ENCODE results near the gene VPS4B.
"Not testable (repeated sequence)": the region's sequence is repeated elsewhere in the genome, so short reads cannot be mapped to it uniquely, and the experiment has no call there.

The VPS4B gene
- total RNA-seq, result 71.3 to 156 (median 103) reads per million in 17 experiments

- peak; percentile 100 for DNase-seq
These were observed at the start of gene VPS4B for GRCh38 chr18:63422087-63422863. TSS of gene VPS4B (minus strand) at chr18:63422476. CDS start at chr18:63422259, 217 bp downstream.

DNA sequence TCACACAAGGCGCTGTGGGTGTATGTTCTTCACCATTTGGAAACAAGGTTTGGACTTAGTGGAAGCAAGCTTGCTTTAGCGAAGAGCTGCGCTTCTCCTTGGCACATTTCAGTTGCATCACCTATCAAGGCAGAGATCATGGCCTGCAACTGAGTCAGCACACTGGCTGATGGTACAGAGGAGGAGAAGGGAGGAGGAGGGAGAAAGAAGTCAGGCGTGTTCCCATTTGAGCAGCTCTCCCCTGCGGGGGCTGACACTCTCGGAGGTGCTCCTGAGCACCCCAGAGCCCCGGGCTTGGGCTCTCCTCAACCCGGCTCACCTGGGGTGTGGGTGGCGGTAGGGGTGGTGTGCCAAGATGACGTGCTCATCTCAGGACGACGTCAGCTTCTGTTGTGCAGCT is 48.5 kb upstream of the VPS4B start:
- peak in 1 of 4 experiments; percentile 5 for DNase-seq

DNA sequence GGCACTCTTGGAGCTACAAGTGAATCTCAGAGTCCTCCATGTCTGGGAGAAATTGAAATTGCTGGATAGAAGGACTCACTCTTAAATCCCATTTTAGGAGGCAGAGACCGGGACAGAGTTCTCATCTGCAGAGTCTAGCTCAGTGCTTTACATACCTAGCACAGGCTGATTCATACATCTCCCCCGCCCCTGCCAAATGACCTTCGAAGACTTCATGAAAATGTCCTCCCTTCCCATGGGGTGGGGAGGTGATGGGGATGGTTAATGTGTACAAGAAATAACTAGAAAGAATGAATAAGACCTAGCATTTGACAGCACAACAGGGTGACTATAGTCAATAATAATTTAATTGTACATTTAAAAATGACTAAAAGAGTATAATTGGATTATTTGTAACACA is 46.3 kb upstream of the VPS4B start:
- DNase-seq, result no peak

GRCh38 chr18:63467699-63468098 is 45.4 kb upstream of the VPS4B start:
- DNase-seq, result no peak

- no peak for DNase-seq
These were observed 42.8 kb upstream of the VPS4B start for GRCh38 chr18:63465059-63465458.

- no peak for DNase-seq
These were observed 42.2 kb upstream of the VPS4B start for GRCh38 chr18:63464434-63464833.

- DNase-seq, result no peak
These were observed 38.1 kb upstream of the VPS4B start for GRCh38 chr18:63460414-63460813.

DNA sequence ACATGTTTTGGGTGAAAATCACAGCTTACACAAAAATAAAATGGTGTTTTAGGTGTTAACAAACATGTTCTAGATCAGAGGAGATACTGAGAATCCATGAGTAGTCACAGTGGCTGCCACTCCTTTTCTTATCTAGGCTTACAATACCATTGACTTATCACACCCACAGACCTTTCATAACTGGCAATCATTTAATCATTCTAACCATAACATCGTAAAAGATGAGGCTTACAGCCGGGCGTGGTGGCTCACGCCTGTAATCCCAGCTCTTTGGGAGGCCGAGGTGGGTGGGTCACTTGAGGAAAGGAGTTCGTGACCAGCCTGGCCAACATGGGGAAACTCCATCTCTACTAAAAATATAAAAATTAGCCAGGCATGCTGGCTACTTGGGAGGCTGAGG is 35.7 kb upstream of the VPS4B start:
- DNase-seq, result no peak

DNA sequence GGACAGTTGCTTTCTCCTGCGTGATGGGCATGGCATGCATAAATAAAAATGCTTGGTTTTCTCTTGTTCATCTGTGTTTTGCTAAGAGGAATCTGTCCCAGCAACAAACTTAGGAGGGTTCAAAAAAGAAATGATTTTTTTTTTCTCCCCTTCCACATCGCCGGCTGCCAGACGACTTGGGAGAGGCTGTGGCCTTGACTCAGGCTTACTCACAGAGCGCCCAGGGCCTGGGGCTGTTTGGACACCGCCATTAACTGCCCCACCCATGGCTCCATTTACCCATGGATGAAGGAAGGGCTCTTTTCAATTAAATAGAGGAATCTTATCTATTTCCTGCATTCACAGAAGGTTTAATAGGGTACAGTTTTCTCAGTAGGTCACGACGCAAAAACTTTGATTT is 32.2 kb upstream of the VPS4B start:
- DNase-seq, result no peak

DNA sequence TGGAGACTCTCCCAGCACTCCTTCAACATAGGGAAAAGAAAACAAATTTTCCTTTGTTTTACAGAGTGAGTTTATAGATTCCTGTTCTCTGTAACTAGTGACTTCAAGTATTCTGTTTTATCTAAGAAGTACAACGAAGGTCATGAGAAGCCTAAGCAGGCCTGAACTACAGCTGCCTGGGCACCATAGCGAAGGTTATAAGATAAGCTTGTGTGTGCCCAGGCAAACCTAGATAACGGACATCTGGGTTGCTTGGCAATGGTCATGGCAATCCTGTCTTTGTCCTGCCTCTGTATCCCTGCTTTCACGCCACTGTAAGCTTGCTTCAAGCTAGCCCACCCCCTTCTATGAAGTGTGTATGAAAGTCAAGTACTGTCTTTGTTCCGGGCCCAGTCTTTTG is 30.5 kb upstream of the VPS4B start:
- not testable (repeated sequence) for DNase-seq

DNA sequence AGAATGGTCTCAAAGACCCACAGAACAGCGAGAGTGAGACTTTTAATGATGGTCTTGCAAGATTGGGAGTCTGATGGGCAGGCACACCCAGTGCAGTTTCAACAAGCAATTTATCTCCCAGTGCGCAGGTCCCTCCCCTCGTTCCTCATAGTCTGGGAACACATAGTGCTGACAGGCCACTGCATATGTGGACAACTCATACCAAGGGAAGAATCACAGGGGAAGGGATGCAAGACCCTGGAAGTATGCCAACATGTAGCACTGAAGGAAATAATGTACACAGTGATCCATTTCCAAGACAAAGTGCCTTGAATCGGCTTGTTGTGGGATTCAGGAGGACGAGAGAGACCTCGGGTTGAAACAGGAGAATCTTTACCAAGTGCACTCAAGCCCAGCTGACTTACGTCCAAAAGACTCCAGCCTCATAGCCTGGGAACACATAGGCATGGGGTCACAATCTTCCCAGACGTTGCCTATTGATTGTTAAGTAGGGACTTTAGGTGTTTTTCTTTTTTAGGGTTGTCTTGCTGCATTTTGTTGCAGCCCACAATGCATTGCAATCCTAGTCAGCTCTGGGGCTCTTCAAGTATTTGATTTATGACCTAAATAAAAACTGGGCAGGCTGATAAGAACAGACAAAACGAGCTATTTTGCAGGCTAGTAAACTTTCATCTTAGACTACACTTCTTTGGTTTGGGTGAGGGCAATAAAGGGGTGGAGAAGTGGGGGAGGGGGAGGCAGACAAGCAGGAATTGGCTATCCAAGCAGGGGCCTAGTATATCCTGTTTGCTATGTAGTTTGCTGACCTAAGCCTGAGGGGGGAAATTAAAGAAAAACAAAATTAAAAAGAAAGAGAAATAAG is 29.8 kb upstream of the VPS4B start:
- DNase-seq, result no peak

- DNase-seq, result no peak
These were observed 27.1 kb upstream of the VPS4B start for GRCh38 chr18:63449426-63449825.

DNA sequence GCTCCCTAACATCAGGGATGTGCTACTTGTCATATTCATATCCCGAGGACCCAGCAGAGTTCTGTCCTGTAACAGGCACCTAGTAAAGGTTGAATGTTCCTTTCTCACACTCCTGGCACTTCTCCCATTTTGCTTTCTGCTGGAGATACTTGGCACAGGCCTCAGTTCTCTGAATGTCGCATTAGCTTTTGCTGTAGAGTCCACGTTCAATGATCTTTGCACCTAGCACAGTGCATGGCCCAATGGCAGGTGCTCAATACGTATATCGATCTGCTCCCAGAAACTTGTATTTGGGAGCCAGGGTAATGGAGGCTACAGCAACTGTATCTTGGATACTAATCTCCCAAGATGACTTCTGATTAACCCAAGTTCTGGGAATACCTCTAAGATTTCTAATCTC is 24.8 kb upstream of the VPS4B start:
- DNase-seq, result no peak

DNA sequence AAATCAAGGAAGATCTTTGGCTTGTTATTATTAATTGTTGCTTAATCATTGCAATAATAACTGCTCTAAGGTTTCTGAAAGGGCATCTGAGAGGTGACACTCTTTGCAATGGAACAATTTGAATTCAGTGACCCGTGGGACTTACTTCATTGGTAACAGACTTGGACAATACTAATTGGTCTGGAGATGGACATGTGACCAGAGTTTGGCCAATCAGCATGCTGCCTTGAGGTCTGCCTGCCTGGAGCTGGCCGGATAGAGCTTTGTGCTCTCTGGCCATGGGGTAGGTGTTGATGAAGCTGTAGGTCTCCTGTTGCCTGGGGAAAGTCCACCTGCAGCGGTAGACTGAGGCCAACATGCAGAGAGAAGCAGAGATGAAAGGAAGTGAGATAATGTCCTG is 24.0 kb upstream of the VPS4B start:
- no peak for DNase-seq

DNA sequence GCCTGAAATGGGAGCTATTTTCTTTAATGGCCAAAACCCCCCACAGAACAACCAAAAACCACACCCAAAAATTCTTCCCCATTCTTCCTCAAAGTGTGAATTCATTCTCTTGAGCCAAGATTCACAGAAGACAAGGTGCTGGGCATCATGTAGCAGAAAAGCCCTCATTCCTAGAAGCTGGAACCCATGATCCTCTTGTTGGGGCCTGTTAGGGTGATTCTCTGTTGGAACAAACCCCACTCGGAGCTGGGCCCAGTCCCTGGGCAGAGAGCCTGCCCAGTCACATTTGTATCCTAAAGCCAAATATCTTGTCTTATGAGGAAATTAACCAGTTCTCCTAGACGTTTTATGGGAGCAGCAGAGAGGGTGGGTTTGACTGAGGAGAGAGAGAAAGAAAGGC is 22.8 kb upstream of the VPS4B start:
- DNase-seq, result peak in 1 of 4 experiments; percentile 11

DNA sequence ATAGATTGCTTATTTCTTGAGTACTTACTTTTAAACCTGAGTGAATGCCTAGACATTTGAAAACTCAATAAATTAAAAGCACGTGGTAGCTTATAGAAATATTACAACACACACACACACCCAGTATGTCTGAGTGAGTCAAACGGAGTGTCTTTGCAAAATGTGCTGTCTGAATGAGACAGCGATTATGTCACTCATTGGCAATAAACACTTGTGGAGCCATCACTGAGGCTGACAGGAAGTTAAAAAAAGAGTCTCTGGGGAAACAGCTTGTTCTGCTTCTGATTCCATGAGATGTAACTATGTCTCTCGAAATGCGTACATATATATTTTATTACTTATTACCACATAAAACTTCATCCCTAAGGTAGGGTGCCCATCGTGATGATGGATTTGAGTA is 22.3 kb upstream of the VPS4B start:
- peak; percentile 77 to 97 (median 90) for DNase-seq

- DNase-seq, result peak in 1 of 4 experiments; percentile 21
These were observed 21.6 kb upstream of the VPS4B start for GRCh38 chr18:63443829-63444228.

GRCh38 chr18:63440881-63441280 is 18.6 kb upstream of the VPS4B start:
- DNase-seq, result peak; percentile 43 to 73 (median 60)

DNA sequence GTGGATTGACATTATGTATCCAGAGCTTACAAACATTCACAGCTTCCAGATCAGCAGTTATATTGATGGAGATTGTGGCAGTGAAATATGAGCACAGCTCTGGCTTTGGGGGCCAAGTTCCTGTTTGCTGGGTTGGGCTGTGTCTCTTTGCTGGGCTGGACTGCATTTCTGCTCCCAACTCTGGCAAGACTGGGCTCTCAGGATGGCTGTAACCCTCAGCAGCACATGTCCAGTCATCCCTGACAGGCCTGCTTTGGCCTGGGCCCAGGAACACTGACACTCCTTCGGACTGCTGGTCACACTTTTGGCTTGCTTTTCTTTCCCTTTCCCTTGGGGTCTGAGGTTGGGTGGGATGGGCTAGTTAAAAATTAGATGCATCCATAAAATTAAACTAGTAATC is 17.9 kb upstream of the VPS4B start:
- peak in 1 of 4 experiments; percentile 14 for DNase-seq

GRCh38 chr18:63439334-63439733 is 17.1 kb upstream of the VPS4B start:
- DNase-seq, result peak; percentile 67 to 78 (median 68)

DNA sequence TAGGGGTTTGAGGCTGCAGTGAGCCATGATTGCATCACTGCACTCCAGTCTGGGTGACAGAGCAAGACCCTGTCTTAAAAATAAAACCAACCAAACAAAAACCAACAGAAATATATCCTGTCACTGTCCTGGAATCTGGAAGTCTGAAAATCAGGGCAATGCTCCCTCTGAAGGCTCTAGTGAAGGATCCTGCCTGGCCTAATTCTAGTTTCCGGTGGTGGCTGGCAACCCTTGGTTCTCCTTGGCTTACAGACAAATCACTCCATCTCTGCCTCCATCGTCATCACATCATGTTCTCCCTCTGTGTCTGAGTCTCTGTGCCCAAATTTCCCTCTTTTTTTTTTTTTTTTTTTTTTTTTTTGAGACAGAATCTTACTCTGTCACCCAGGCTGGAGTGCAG is 15.9 kb upstream of the VPS4B start:
- DNase-seq, result no peak

- no peak for DNase-seq
These were observed 11.1 kb upstream of the VPS4B start for GRCh38 chr18:63433334-63433866.

DNA sequence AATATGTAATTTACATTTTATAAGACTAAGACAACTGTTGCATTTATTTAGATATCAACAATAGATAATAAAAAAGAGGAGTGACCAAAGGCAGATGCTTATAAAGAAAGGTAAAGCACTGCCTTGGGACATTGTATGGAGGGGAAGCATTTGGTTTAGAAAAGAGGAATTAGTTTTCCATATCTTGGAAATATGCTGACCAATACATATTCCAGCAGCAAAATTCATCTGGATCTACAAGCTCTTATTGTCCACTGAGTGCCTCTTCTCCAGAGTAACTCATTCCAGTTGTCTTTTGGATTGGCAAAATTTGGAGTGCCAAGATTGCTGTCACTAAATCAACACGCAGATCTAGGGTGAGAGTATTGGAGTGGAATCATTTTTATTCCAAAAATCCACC is 8.9 kb upstream of the VPS4B start:
- DNase-seq, result no peak

GRCh38 chr18:63430526-63430925 is 8.2 kb upstream of the VPS4B start:
- no peak for DNase-seq

Data from suppressor macrophage (primary cell).